MCF 10A (cell line): Measurements from ENCODE around the gene SUGP2. TPM values are rescaled to one million over a fixed set of nuclear protein-coding genes. Genes with fewer than 3 reads are reported as not detected.

Experiments
- BruUV-seq: library from RNA; stranded (reverse); fragments of 400-500 nt; replicated peaks from 2 replicates; lab custom pipeline; 2021; lab: Mats Ljungman, UMichigan
- CTCF ChIA-PET: fragments of 300-600 bp; sonication (Branson Sonifier 250); formaldehyde crosslinking; extraction: SDS; loops from one replicate; lab custom pipeline; 2021; ENCODE audit warnings: antibody characterized with exemption, inconsistent platforms; lab: Yijun Ruan, JAX
- POLR2A ChIA-PET: fragments of 300-600, 350-650 bp; sonication (Branson Sonifier 250); formaldehyde crosslinking; extraction: SDS; loops from one replicate; lab custom pipeline; 2020; ENCODE audit warnings: antibody characterized with exemption, inconsistent platforms; lab: Yijun Ruan, JAX
- DNase-seq: peaks from one replicate; pipeline ENCODE4 v3.0.0-alpha.2; 2018; ENCODE audit not compliant: unreplicated experiment
- H3K27ac Mint-ChIP-seq: one replicate; pipeline ENCODE4 v1.8.0; 2022; ENCODE audit warnings: mild to moderate bottlenecking, low read depth, mixed read lengths; ENCODE audit not compliant: unreplicated experiment
- H3K27me3 Mint-ChIP-seq: one replicate; pipeline ENCODE4 v1.8.0; 2022; ENCODE audit warnings: mixed read lengths; ENCODE audit not compliant: insufficient read depth, unreplicated experiment
- H3K36me3 Mint-ChIP-seq: one replicate; pipeline ENCODE4 v1.8.0; 2022; ENCODE audit warnings: mild to moderate bottlenecking, moderate library complexity, mixed read lengths; ENCODE audit not compliant: insufficient read depth, unreplicated experiment
- H3K4me1 Mint-ChIP-seq: one replicate; pipeline ENCODE4 v1.8.0; 2022; ENCODE audit warnings: mixed read lengths; ENCODE audit not compliant: insufficient read depth, unreplicated experiment
- H3K4me3 Mint-ChIP-seq: one replicate; pipeline ENCODE4 v1.8.0; 2022; ENCODE audit warnings: mild to moderate bottlenecking, moderate library complexity, mixed read lengths; ENCODE audit not compliant: unreplicated experiment
- H3K9me3 Mint-ChIP-seq: one replicate; pipeline ENCODE4 v1.8.0; 2022; ENCODE audit warnings: mixed read lengths; ENCODE audit not compliant: unreplicated experiment
- intact Hi-C: fragments of 100-400 bp; cut with micrococcal nuclease; formaldehyde crosslinking; loops from 2 replicates; pipeline ENCODE4 v1.14.1; 2022
- total RNA-seq: library from RNA; stranded (reverse); gene quantifications from 2 replicates; pipeline ENCODE4 v1.2.3, GENCODE V29; 2022
- TF ChIP-seq, protein P1 (sequence below): fragments of 200-600 bp; IDR thresholded peaks from one replicate; pipeline ENCODE4 v1.8.0; 2022; ENCODE audit warnings: antibody characterized with exemption, mild to moderate bottlenecking; ENCODE audit not compliant: unreplicated experiment

Gene SUGP2
- total RNA-seq, 1 experiment from 2014 or later = 69.1 TPM

- Mint-ChIP-seq H3K36me3 (peaks cover 78% of the 10 kb centered on the region), H3K4me1 (peaks cover 16% of the 10 kb centered on the region), H3K4me3 (no peak overlapping the region), H3K27me3 (no peaks in the 10 kb centered on the region), H3K27ac (no peak overlapping the region), H3K9me3 (no peaks in the 10 kb centered on the region)
- POLR2A ChIA-PET = interaction anchor here (0.6 kb wide), 1 partner anchor 462 kb away, joined by 3 read pairs; no protein-coding TSS in a partner anchor
- no TSS peak for BruUV-seq
- peak; percentile 31 for DNase-seq
- TF ChIP-seq, protein P1, sequence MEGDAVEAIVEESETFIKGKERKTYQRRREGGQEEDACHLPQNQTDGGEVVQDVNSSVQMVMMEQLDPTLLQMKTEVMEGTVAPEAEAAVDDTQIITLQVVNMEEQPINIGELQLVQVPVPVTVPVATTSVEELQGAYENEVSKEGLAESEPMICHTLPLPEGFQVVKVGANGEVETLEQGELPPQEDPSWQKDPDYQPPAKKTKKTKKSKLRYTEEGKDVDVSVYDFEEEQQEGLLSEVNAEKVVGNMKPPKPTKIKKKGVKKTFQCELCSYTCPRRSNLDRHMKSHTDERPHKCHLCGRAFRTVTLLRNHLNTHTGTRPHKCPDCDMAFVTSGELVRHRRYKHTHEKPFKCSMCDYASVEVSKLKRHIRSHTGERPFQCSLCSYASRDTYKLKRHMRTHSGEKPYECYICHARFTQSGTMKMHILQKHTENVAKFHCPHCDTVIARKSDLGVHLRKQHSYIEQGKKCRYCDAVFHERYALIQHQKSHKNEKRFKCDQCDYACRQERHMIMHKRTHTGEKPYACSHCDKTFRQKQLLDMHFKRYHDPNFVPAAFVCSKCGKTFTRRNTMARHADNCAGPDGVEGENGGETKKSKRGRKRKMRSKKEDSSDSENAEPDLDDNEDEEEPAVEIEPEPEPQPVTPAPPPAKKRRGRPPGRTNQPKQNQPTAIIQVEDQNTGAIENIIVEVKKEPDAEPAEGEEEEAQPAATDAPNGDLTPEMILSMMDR = no peak
- CTCF ChIA-PET = interaction anchor here (3.6 kb wide), 1 partner anchor 12 kb away, joined by 20 read pairs; no protein-coding TSS in a partner anchor
- intact Hi-C loops = no loop called here
Measured at GRCh38 chr19:18999016-18999758, 34.1 kb downstream of the SUGP2 start.

GRCh38 chr19:18998276-18998675 lies 35.0 kb downstream of the SUGP2 start:
- Mint-ChIP-seq H3K27ac (no peak overlapping the region), H3K4me3 (no peak overlapping the region), H3K36me3 (peaks cover 78% of the 10 kb centered on the region), H3K9me3 (no peaks in the 10 kb centered on the region), H3K27me3 (no peaks in the 10 kb centered on the region), H3K4me1 (peaks cover 16% of the 10 kb centered on the region)
- no TSS peak for BruUV-seq
- DNase-seq = no peak
- POLR2A ChIA-PET = no interaction called here
- TF ChIP-seq, protein P1 = no peak
- intact Hi-C loops = no loop called here
- CTCF ChIA-PET = interaction anchor here (0.6 kb wide), 1 partner anchor 23 kb away, joined by 7 read pairs; no protein-coding TSS in a partner anchor

GRCh38 chr19:18996796-18997394 lies 36.4 kb downstream of the SUGP2 start:
- no peak for DNase-seq
- Mint-ChIP-seq H3K27me3 (no peaks in the 10 kb centered on the region), H3K9me3 (no peaks in the 10 kb centered on the region), H3K27ac (no peak overlapping the region), H3K4me3 (no peak overlapping the region), H3K36me3 (peaks cover 80% of the 10 kb centered on the region), H3K4me1 (peaks cover 16% of the 10 kb centered on the region)
- ChIA-PET CTCF (interaction anchor here (0.6 to 2.6 kb wide), 4 partner anchors 10 to 198 kb away, joined by 3 to 21 read pairs (median 4); no protein-coding TSS in a partner anchor), POLR2A (interaction anchor here (0.6 kb wide), 1 partner anchor 70 kb away, joined by 3 read pairs; no protein-coding TSS in a partner anchor)
- TF ChIP-seq, protein P1 = no peak
- no TSS peak for BruUV-seq
- intact Hi-C loops = no loop called here

- Mint-ChIP-seq H3K4me1 (peaks cover 16% of the 10 kb centered on the region), H3K4me3 (no peak overlapping the region), H3K36me3 (peaks cover 80% of the 10 kb centered on the region), H3K27ac (no peak overlapping the region), H3K9me3 (no peaks in the 10 kb centered on the region), H3K27me3 (no peaks in the 10 kb centered on the region)
- TF ChIP-seq, protein P1 = no peak
- ChIA-PET POLR2A (no interaction called here), CTCF (interaction anchor here (0.6 to 2.6 kb wide), 5 partner anchors 9 to 555 kb away, joined by 3 to 21 read pairs (median 3); no protein-coding TSS in a partner anchor)
- no TSS peak for BruUV-seq
- intact Hi-C loops = no loop called here
- no peak for DNase-seq
Measured at GRCh38 chr19:18996351-18996750, 37.0 kb downstream of the SUGP2 start.
